Activated CD4-positive, alpha-beta T cell treated with anti-CD3 and anti-CD28 coated beads, Interleukin-2, amount 50 U/mL, for 16 hours (primary cell): ENCODE results near the gene FUBP3.

Source experiments
- DNase-seq: peaks from one replicate; pipeline ENCODE4 v3.0.0-alpha.2; 2020

Gene FUBP3

DNA sequence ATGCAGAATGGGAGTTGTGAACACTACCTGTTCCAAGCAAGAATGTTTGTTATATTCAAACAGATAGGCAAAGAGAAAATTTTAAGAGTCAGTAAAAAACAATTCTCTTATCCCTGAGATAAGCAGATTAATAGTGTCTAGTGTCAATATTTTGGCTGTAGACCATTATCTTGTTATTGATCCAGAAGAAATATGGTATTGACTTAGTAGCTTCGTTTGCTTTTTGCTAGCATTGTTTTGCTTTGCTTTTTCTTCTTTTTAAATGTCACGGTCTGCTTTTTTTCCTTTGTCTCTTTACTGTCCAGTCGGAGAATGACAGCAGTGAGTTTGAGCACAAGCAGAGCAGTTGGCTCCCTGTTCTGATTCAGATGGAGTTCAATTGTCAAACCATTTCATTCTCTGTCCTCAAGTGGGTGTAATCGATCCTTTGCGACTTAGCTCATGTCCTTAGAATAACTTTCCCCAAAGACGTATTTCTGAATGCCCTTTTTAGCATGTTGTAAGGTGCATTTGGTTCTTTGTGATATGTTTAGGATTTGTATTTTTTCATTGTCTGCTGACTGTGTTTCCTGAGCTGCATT is 29.3 kb downstream of the FUBP3 start:
- no peak for DNase-seq

DNA sequence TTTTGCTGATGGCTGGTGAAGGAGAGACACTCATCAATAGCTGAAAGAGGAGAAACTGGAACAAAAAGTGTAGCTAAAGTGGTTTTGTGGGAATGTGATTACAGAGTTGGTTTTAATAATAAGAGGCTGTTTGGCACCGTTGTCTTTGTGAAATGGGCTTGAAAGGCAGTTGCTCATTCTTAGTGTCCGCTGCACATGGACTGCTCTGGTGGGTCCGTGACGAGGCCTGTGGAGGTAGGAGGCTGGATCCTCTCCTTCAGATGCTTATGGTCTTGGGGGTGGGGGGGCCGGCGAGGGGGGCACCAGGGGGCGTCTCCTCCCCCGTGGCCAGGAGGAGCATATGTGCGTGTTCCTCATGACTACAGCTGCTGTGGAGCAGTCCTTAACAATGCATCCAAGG is 29.8 kb downstream of the FUBP3 start:
- no peak for DNase-seq

DNA sequence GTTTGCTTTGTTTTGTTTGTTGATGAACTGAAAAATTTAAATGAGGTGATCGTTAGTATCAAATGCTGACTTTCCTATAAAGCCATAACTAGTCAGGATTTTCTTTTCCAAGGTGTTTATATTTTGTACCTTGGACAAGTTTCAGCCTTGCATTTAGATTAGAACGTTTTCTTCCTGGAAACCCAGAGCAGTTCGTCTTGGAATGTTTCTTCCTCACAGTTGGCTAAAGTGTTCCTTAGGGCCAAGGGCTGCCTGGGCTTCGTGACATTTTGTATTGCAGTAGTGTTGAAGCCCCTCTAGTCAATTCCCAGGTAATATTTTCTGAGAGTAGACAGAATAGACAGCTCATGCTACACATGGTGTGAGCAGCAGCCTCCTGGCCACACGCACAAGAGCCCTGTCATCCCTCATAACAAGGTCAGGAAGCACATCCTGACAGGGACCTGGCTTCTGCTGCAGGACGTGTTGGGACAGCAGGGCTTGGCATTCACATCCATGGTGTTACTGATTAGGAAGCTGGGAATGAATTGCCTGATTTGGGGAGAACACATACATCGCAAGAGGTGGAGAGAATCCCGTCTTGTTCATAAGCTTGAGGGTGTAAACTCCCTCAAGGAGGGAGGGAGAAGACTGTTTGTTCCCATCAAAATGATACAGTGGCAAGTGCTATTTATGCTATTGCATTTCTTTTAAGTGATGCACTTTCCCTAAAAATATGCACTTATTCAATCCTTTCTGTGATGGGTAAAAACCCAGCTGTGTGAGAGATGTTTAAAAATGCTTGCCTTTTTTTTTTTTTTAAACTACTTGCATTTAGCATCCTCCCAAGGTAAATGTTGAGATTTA is 31.7 kb downstream of the FUBP3 start:
- DNase-seq = no peak

GRCh38 chr9:130616451-130616850 is 37.1 kb downstream of the FUBP3 start:
- no peak for DNase-seq

DNA sequence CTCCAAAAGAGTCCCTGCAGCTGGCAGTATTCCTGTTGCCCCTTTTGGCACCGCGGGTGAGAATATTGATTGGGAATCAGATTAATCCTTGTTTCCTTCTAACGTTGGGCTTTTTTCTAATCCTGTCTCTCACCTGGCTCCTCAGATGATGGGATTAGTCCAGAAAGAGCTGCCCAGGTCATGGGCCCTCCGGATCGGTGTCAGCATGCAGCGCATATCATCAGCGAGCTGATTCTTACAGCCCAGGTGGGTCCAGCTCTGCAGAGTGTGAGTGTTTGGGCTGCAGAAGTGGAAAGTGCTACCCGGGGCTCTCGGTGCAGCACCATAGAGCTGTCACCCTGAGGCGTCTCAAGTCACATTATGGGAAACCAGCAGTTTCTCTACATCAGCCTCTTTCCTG is 44.1 kb downstream of the FUBP3 start:
- DNase-seq = no peak

DNA sequence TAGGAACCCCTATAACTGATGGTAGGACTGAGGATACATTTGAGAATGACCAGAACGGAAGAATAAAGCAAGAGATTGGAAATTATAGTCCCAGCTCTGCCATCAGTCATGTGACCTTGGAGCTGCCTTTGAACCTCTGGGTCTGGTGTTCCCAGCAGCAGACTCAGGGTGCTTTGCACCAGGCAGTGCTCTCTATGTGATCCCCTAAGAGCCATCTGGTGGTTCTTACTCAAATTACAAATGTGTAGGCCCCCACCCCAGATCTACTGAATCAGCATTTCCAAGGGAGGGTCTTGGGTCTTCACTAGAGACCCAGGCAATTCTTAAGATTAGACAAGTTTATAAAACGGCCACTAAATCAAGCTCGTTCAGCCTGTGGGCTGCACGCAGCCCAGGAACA is 44.8 kb downstream of the FUBP3 start:
- DNase-seq = no peak

DNA sequence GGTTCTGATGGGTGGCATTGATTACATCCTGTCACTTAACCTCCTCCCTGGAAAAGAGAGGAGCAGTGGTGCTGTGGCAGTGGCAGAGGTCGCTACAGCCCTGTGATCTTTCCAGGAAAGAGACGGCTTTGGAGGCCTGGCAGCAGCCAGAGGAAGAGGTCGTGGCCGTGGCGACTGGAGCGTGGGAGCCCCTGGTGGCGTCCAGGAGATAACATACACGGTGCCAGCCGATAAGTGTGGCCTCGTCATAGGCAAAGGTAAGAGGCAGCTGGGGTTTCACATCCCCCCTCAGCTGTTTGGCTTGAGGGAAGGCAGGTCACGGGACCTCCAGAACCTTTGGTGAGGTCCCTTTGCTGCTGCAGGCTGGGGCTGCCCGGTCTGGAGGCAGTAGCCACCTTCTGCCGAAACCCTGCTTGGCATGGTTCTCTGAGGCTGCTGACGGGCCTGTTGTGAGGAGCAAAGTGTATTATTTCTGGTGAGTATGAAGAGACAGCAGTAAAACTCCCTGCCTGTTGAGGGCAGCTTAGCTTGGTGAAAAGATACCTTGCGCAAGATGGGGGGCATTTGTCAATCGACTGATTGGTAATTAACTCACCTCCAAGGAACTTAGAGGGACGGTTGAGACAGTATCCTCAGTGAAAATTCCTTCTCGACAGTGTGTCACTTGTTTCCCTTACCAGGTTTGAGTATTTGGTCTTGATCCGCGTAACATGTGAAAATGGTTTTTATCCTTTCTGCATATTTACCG is 47.0 kb downstream of the FUBP3 start:
- DNase-seq = no peak

- DNase-seq = no peak
Measured at GRCh38 chr9:130627051-130627450, 47.7 kb downstream of the FUBP3 start.

DNA sequence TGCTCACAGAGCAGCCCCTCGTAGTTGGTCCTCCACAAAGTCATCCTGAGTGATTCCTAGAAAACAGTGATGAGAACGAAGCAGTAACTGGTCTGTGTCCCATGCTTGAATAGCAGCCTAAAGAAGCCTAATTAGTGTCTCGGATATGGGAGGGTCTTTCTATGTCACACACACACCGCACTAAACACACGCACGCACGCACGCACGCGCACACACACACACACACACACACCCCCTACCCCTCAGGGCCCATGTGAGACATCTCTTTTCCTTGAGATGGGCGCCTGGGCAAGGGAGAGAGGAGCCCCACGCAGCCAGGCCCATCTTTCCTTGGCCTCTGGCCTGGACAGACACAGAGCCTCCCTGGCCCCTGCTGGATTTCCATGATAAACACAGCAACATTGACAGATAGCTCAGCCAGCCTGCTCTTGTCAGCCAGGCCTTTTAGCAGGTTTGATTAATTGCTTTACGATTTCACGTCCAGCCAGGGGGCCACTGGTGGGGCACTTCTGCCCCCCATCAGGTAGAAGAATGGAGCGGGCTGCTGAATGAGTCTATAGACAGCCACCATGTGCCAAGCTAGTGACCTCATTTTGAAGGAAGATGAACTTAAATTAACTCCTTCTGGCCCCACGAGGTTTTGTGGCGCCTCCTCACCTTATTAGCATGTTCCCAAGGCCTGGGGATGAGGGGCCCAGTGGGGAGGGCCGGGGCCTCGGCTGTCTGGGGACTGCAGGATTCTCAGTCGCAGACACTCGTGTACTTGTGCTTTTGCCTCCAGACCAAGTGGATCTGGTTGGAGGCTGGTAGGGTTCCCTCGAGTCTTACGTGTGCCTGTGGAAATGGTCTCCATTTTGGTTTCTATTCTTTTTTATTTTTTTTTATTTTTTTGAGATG is 48.8 kb downstream of the FUBP3 start:
- DNase-seq = no peak

DNA sequence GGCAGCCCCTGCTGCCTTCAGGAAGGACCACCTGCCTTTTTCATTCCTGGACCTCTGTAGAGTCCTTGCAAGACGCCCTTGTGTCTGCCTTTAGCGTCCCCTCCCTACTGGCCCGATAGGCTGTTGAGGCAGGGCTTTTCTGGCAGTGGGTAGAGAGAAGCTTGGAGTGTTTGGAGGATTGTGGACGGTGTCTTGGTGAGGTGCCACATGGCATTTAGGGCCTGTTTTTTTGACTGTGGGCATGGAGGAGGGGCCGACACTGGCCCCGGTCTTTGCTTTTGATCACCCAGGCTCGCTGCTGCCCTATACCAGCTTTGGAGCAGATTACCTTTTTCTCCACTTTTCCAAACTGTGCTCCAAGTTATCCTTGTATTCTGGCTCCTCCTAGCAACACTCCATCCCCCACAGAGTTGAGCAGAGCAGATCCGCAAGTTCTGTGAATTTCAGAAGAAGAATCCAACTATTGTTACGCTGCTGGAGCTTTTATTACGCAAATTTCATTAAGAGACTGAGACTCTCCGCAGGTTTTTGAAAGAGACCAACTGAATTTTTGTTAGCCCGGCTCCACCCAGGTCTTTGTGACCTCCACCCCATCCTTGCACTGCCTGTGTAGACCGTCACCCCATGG is 50.2 kb downstream of the FUBP3 start:
- no peak for DNase-seq

- no peak for DNase-seq
Measured at GRCh38 chr9:130630071-130630450, 50.7 kb downstream of the FUBP3 start.

DNA sequence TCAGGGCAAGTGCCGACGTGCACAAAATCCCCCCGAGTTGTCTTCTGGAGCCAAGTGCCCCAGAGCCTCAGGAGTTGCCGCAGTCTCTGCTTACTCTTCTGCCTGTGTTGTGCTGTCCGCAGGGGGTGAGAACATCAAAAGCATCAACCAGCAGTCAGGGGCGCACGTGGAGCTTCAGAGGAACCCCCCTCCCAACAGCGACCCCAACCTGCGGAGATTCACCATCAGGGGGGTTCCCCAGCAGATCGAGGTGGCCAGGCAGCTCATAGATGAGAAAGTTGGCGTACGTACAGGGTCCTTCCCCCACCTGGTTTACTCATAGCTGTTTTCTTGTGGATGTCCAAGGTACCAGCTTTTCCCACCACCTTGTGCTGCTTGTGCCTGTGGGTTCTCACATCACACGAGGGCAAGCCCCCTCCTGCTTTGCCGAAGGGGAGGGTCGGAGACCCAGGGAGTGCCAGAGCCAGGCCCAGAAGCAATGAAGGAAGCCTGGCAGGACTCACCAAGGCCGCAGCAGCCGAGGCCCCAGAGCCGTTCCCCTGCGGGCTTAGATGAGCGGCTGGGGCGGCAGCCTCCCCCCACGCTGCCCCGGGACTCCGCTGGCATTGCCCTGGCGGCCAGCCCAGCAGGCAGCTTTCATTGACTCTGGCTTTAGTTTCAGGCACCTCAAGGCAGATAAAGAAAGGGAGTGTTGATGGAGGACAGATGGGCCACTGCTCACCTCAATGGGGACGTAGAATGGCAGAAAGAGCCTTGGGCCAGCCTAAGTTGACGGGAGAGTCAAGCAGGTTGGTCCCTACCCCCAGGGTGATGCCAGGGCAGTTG is 51.3 kb downstream of the FUBP3 start:
- DNase-seq = no peak

DNA sequence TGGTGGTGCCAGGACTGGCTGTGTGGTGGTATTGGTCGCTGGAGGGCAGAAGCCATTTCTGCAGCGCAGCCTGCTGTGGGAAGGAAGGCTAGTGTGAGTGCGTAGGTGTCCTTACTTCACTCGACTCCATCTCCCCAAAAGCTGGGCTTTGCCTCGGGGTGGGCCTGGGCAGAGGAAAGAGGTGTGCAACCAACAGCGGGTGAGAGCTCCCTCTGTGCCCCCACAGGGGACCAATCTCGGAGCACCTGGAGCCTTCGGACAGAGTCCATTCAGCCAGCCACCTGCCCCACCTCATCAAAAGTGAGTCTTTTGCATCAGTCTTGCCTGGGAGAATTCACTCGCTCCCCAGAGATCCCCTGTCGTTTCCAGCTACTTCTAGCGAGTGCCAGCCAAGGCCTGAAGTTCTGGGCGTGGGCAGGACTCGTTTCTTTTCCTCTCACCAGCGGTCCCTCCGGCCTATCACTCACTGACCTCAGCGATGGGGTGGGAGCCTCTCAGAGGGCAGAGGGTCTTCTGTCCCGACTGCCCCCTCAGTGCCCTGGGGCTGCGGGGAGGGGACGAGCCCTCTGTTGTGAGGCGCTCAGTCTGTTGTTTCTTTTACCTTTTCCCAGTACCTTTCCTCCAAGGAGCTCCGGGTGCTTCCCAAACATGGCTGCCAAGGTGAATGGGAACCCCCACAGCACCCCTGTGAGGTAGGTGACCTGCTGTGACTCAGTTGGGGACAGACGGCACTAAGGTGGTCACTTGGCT is 52.1 kb downstream of the FUBP3 start:
- DNase-seq = no peak

- no peak for DNase-seq
Measured at GRCh38 chr9:130632081-130632710, 52.8 kb downstream of the FUBP3 start.

GRCh38 chr9:130632841-130633240 is 53.5 kb downstream of the FUBP3 start:
- DNase-seq = no peak

DNA sequence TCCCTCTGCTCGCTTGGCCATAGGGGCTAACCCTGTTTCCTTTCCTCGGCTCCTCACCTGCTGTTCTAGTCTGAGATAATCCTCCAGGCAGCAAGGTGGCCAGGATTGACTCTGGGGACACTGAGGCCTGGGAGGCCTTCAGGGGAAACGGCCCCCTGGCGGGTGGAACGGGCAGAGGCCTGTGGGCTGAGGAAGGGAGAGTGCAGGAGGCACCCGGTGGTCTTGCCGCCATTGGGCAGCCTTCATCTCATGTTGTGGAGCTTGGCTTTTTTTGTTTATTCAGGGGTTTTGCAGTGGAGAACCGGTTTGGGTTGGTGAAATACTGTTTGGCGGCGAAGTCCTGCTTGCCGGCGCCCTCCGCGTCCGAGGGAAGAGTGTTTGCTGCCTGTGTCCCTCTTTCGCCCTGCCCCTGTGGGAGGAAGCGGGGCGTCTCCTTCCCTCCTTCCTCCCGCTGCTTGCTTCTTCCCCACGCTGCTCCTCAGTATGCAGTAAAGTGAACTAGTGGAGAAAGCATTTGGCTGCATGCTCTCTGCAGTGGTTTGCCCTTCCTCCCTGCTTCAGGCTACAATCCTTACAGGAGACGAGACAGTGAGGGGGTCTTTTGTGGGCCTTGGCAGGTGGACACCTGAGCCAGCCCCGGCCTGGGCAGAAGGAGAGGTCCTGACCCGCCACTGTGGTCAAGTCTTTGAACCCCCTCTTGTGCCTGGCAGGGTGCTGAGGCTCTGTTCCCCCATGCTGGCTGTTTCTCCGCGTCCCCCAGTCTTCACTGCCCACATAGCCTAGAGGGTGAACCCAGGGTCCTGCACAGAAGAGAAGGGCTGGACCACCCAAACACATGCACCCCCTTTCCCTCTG is 54.2 kb downstream of the FUBP3 start:
- DNase-seq = no peak

DNA sequence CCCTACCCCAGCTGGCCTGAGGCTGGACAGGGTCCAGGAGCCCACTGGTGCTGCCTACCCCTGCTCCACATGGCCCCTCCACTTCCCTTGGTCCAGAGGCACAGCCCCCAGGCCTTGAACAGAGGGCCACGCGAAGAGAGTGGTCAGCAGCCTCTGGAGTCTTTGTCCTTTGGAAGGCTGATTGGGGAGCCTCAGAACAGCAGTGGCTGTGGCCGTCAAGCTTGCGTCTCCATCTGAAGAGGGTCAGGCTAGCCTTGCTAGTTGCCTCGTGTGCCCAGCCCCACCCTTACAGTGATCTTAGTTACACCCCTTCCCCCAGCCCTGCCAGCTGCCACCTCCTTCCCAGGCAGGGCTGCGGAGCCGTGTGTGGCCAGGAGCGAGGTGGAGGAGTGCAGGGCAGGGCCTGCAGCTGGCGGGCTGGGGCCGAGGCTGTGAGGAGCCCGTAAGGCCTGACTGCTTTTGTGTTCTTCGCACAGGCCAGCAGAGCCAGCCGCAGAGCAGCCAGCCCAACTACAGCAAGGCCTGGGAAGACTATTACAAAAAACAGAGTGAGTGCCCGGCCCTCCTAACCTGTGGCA is 54.9 kb downstream of the FUBP3 start:
- DNase-seq = no peak

- no peak for DNase-seq
Measured at GRCh38 chr9:130634801-130635200, 55.4 kb downstream of the FUBP3 start.

DNA sequence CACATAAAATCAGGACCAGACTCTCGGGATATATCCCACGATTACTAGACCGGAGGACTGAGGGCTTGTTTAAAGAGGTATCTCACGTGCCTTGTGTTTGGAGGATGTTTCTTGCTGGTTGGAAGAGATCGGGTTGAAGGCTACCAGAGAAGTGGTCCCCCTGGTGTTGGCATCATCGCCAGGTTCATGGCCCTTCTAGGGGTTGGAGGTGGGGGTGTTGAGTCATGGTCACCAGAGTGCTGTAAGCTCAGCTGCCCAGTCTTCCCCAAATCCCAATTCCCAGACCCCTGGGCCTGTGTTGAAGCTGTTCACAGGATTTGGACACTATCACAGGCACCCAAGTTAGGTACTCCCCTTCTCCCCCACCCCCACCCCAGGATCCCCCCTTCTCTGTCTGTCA is 55.9 kb downstream of the FUBP3 start:
- no peak for DNase-seq
